NCI-H82 treated with DMSO at 0.1 percent for 48 hours (cell line): ENCODE results near the gene GJA1.
"Not testable (repeated sequence)": the region's sequence is repeated elsewhere in the genome, so short reads cannot be mapped to it uniquely, and the experiment has no call there.

Experiments used
- DNase-seq: peaks from one replicate; lab custom pipeline; 2025; ENCODE audit not compliant: unreplicated experiment; lab: John Stamatoyannopoulos, UW

The GJA1 gene

DNA sequence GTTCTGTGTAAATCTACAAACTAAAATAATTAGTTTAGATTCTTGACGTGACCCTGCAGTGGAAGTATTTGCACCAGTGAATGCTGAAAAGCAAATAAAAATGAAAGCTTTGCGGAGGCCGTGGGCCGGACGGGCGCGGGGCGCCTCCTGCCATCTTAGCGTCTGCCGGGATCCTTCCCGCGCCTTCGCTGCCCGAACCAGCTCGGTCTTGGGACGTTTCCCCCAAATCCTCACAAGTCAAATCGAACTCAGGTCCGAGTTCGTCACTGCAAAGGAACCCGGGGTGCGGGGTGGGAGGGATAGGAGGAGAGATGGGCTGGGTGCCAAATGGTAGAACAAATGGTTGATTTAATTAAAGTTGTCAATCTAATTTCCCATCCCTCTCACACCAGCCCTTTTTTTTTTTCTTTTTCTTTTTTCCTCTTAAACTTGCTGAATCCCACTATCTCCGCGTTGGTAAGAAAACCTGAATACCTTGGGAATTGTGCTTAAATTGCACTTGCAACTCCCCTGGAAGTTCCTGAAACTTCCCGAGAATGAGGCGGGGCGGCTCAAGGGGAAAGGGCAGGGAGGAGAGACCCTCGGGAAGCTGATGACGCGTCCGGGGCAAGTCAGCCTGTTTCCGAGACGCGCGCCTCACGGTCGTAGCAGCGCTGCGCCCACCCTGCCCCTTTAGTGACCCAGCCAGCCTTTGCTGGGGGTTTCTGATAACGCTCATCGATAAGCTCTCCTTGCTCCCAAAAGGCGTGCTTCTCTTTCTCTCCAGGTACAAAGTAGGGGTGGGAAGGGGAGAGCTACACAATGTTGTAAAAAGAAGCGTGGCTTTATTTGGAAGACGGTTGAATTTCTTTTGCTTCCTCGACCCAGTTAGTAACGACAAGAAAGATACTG, 1.8 kb downstream of the GJA1 start:
- no peak for DNase-seq

DNA sequence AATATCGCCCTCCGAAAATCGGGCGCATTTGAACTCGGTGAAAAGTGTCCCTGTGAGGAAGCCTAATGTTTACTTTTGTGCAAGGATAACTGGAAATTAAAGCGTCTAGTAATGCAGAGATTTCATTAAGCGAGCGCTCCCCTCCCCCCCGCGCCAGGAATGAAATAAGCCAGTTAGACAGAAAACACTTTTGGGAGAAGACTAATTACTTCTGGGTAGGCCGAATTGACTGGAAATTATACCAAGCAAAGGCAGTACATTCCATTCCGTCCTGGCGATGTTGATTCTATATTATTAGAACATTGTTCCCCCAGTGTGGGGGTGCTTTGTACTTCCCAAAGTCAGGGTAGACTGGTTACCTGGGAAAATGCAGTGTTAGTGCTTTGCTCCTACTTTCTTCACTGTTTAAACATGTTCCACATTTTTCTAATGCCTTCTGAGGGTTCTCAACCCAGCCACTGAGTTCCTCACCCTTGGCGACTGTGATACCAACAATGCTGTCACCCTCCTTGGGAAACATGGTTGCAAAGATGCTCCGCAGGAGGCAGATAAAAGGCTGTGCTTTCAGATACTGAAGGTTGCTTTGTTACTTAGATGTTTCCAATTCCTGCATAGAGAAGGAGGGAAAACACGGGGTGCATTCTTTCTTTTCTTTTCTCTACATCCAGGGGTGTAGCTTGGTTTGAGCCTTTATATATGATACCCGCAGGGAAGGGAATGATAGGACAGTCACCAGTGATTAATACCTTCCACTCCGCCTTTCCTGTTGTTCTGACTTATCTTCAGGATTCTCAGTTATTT, 2.6 kb downstream of the GJA1 start:
- DNase-seq: no peak

DNA sequence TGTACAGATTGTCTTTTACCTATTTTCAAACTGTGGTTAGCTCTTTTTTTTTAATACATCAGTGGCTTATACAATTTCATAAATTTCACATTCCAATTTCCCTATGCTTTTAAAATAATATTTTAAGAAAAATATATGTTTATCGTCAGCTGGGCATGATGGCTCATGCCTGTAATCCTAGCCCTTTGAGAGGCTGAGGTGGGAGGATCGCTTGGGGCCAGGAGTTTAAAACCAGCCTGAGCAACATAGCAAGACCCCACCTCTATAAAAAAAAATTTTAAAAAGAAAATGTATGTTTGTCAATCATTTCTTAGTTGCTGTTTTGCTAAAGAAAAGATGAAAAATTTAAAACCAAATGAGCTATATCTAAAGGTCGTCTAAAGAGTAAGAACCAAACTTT, 3.4 kb downstream of the GJA1 start:
- DNase-seq: no peak

DNA sequence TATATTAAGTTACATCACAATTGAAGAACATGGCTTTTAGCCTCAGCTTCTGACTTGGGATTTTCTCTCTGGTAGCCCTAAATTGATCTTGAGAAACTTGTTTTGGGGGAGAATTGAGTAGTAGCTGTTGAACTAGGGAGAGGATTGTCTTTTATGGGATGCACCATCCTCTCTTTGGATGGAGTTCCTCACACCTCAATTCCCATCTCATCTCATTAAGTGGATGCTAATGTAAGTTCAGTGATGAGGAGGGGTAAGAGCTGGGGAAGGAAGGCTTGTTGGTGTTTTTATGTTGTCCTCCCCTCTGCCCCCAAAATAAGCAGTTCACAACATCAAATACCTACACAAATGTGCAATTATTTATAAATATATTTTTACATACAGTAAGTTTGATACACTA, 4.0 kb downstream of the GJA1 start:
- no peak for DNase-seq

DNA sequence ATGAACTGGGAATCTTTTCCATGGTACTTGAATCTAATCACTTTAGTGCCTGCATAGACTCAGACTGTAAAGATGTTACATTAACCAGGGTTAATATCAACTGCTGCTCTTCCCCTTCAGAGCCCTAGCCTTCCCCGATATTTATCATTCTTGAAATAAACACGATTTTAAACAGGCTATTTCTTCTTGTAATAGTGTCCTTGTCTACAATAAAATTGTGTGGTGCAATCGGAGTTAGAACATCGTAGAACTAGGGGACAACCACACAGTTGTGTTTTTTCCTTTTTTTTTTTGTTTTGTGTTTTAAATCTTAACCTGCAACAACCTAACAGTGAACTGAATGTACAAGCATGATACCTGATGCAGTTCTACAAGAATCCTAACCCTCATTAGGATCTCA, 4.5 kb downstream of the GJA1 start:
- no peak for DNase-seq

DNA sequence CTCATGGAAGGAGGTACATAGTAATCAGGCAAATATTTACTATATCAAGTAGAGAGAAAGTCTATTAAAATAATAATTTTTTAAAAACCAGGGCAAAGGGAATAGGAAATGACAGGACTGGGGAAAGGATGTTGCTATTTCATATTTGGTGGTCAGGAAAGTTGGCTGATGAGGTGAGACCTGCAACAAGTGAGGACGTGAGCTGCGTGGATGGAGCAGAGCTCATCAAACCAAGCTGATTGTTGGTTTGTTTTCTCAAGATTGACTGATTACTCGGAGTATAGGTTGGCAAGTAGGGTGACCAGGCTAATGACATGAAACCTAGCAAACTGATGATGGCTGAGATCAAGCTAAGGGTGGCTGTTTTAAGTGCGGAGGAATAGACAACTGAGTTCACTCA, 6.0 kb downstream of the GJA1 start:
- no peak for DNase-seq

DNA sequence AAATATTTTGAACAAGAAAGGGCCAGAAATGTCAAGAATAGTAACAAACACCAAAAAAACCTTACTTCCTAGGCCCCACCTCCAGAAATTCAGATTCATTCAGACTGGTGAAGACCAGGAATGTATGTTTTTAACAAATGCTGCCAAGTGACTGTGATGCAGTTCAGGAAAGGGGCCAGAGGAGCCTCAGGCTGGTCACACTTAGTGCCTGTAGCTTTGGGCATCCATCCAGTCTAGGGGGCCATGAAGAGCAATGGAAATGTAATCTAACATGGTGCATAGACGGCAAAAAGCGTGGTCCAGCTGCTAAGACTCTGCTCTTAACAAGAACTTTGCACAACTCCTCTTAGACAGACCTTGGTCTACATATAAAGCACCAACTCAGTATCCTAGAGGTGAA, 7.1 kb downstream of the GJA1 start:
- no peak for DNase-seq

DNA sequence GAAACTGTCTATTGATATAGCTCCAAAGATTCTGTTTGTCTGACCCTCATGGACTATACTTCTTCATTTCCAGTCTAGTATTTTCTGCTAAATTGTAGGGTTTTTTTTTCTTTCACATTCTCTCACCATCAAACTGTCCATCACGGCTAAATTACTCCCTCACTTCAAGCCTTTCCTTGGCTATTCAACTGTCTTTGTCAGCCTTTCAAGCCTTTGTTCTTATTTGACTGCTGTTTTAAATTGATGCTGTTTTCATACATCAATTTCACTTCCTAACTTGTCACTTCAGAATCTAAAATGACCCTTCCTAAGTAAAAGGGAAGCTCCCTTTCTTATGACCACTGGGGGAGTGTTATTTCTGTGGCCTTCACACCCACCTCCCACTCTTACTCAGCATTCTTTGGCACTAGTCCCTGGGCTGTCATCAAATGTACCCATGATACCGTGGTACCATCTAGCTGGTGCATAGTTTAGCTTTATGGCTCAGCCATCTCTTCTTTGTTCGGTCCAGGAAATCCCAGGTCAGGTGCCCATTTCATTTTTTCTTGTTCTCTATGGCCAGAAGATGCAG, 8.6 kb downstream of the GJA1 start:
- no peak for DNase-seq

DNA sequence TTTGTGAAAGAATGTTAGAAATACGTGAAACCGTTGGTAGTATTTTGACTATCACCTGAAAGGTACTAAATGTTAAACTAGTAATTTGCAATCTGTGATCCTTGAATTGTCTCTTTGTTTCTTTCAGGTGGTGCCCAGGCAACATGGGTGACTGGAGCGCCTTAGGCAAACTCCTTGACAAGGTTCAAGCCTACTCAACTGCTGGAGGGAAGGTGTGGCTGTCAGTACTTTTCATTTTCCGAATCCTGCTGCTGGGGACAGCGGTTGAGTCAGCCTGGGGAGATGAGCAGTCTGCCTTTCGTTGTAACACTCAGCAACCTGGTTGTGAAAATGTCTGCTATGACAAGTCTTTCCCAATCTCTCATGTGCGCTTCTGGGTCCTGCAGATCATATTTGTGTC, 11.3 kb downstream of the GJA1 start:
- not testable (repeated sequence) for DNase-seq

DNA sequence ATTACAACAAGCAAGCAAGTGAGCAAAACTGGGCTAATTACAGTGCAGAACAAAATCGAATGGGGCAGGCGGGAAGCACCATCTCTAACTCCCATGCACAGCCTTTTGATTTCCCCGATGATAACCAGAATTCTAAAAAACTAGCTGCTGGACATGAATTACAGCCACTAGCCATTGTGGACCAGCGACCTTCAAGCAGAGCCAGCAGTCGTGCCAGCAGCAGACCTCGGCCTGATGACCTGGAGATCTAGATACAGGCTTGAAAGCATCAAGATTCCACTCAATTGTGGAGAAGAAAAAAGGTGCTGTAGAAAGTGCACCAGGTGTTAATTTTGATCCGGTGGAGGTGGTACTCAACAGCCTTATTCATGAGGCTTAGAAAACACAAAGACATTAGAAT, 12.3 kb downstream of the GJA1 start:
- not testable (repeated sequence) for DNase-seq

DNA sequence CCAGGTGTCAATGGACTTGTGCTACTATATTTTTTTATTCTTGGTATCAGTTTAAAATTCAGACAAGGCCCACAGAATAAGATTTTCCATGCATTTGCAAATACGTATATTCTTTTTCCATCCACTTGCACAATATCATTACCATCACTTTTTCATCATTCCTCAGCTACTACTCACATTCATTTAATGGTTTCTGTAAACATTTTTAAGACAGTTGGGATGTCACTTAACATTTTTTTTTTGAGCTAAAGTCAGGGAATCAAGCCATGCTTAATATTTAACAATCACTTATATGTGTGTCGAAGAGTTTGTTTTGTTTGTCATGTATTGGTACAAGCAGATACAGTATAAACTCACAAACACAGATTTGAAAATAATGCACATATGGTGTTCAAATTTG, 13.1 kb downstream of the GJA1 start:
- not testable (repeated sequence) for DNase-seq

DNA sequence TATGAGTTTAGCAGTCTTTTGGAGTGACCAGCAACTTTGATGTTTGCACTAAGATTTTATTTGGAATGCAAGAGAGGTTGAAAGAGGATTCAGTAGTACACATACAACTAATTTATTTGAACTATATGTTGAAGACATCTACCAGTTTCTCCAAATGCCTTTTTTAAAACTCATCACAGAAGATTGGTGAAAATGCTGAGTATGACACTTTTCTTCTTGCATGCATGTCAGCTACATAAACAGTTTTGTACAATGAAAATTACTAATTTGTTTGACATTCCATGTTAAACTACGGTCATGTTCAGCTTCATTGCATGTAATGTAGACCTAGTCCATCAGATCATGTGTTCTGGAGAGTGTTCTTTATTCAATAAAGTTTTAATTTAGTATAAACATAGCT, 13.9 kb downstream of the GJA1 start:
- DNase-seq: no peak

DNA sequence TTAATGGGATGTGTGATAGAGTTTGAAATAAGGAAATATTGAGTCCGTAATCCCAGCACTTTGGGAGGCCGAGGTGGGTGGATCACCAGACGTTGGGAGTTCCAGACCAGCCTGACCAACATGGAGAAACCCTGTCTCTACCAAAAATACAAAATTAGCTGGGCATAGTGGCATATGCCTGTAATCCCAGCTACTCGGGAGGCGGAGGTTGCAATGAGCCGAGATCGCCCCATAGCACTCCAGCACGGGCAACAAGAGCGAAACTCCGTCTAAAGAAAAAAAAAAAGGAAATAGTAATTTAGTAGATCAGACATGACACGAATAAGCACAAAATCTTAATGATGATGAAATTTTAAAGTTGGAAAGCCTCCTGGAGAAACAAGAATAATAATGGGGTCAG, 14.8 kb downstream of the GJA1 start:
- DNase-seq: no peak

DNA sequence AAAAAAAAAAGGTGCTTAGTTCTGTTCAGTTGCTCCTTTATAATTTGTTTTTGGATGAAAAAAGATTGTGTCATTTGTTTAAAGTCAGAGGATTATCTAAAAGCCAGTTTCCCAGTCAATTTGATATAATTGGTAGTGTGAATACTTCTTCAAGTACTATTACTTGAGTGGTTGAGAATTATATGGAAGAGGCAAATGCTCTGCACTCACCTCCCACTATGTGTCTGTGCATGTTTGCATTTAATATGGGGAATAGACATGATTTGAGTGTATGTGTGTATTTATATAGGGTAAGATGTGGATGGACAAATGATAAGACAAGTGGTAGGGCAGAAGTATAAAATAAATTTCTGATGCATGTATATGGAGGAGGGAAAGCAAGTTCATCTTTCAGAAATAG, 15.8 kb downstream of the GJA1 start:
- no peak for DNase-seq

DNA sequence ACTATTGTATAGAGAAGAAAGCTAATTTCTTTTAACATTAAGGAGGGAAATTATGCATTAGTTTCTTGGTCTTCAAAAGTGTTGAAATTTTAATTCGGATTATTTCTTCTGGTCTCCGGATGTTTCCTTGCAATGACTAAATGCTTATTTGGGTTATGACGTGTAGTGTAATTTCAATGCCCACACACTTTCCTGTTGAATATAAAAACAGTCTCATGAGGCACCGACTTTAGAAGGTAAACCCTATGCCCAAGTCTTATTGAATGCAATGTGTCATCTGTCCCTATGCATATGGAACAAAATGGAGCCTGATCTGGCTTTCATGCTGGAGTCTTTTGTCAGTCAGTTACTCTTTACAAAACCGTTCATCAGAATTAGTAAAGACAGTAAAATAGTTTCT, 17.7 kb downstream of the GJA1 start:
- no peak for DNase-seq

DNA sequence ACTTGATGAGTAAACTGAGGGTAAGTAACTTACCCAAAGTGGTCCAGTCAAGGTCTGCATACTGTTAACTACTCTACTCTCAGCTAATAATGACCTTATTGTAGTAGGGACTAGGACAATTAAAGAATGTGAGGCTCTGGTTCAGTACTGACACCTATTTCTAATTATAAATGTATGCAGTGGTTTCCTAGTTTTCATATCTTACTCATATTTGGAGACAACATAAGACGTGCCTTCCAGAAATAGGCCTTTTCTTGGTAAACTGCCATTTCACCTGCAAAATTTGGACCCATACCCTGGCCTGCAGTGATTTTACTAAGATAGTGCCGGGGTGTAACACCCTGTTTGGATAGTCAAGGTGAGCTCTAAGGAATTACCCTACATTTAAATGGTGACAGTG, 24.7 kb downstream of the GJA1 start:
- DNase-seq: no peak

DNA sequence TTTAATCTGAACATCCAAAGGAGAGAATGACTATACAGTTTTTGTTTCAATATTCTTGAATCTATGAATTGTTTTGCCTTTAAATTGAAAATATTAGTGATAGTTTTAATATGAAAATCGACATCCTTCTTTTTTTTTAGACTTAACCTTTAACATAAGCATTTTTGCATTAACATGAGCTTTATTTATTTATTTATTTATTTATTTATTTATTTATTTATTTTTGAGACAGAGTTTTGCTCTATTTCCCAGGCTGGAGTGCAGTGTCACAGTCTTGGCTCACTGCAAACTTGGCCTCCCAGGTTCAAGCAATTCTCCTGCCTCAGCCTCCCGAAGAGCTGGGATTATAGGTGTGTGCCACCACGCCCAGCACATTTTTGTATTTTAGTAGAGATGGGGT, 27.6 kb downstream of the GJA1 start:
- no peak for DNase-seq

DNA sequence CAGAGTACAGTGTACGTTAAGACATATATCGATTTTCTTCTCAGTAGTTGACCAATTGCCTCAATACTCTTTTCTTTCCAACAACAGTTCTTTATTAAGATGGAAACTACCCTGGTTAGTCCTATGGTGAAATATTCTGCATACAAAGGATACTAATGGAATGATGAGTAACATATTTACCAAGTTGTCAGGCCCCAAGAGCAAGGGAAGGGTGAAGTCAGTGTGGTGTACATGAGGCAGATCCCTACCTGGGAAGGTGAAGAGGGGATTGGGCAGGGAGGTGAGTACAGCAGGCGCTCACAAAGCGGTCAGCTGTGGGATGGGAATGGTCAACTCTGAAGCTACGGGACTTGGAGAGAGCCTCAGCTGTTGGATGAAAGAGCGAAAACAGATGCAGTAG, 29.7 kb downstream of the GJA1 start:
- no peak for DNase-seq

DNA sequence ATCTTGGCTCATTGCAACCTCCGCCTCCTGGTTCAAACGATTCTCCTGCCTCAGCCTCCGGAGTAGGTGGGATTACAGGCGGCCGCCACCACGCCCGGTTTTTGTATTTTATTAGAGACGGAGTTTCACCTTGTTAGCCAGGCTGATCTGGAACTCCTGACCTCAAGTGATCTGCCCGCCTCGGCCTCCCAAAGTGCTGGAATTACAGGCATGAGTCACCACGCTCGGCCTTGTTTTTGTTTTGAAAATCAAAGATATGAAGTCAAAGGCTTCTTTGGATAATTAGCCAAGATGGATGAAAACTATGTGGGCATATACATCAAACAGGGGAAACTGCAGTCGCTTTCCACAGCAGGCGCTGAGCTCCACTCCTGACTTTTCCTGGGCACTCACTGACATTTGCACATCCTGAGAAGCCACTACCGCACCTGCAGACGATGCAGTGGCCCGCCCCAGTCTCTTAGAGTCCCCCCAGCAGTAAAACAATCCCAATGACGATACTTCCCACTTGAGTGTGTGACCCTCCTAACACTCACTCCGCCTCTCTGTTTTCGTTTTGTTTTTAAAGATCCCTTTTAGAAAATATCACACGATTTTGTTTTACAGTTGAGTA, 44.1 kb downstream of the GJA1 start:
- DNase-seq: no peak

DNA sequence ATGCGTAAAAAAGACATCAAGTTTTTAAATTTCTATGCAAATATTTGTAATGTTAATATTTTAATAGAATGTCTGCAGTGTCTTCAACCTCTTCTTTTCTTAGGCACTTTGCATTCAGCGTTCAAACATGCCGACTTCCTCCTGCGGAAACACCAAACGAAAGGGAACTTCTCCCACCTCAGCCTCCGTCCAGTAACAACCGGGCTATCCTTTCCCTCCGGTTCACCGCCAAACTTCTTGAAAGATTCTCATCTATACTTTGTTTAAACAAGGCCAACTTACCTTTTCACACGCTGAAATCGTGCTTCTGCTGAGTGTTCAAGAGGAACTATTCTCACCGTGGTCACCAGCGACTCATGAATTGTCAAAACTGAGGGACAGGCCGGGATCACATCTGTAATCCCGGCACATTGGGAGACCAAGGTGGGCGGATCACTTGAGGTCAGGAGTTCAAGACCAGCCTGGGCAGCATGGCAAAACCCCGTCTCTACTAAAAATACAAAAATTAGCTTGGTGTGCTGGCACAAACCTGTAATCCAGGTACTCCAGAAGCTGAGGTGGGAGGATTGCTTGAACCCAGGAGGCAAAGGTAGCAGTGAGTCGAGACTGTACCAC, 44.8 kb downstream of the GJA1 start:
- no peak for DNase-seq

DNA sequence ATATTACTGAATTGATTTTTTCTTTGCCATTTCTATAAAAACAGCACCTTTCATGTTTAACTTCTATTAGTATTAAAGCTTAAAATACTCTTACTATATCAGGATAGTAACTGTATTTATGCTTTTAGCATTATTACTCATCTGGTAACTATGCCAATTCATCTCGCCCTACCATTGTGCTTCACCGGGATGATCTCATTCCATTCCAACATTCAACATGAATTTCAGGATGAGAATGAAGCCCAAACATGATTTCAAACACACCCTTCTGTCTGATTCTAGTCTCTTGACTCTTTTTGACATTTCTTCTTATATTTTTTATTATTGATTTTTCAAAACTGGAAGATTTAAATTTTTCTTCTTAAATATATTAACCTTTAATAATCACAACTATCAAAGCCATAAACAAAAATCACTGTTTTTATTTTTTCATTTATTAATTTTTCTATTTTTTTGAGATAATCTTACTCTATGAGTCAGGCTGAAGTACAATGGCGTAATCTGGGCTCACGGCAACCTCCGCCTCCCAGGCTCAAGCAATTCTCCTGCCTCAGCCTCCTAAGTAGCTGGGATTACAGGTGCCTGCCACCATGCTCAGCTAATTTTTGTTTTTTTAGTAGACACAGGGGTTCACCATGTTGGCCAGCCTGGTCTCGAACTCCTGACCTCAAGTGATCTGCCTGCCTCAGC, 46.7 kb downstream of the GJA1 start:
- DNase-seq: no peak
